ENCODE measurements around the gene ITPR1. TPM values are rescaled to one million over a fixed set of nuclear protein-coding genes. Genes with fewer than 3 reads are reported as not detected.

The ITPR1 gene
- total and polyA plus RNA-seq, 2 of the 4 experiments (the other 2 are of a cell fraction) = 1.8 to 5.7 TPM

DNA sequence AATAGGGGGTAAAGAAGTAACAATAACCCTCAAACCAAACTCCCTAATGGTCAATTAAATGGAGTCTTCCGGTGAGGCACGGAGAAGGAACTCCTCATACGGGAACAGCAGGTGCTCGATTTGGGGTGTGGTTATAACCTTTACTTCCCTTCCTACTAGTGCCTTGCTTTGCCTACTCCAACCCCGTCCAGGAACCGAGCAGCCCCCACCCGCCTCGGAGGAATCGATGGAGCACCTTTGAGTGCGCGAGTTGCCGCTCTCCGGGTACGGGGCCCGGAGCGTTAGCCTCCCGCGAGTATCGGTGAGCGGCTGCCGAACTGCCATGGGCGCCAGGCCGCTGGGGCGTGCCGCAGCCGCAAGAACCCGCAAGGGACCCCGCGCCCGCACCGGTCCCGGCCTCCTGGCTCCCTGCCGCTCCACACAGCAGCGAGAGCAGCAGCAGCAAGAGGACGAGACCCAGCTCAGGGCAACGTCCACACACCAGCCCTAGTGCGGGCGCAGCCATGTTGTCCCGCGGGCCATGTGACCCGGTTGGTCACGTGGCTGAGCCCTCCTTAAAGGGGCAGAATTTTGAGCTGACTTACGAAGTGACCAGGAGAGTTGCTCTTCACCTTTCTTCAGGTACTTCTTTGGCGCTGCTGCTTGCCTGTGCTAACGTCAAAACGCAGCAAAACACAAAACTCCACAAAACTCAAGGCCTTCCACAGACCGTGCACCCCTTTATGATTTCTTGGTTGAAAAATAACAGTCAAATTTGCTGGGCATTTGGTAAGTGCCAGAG lies 26.2 kb upstream of the ITPR1 start, which contains the start of gene SUMF1:
TSS of gene SUMF1 (minus strand) at position 529 of the 781 bp plus-strand sequence. CDS start at position 505, 24 bp downstream.
- Histone ChIP-seq H3K9ac (ENCODE audit: low read depth, low read length) (peak within 1 kb of the TSS; percentile 76), H2BK20ac (ENCODE audit: low read depth, low read length) (0 out of 2 replicates have a peak within 1 kb of the TSS, but pooled peaks have one; percentile 23), H3K4me3 (ENCODE audit: insufficient read depth, low read depth, low read length) (peak within 1 kb of the TSS; percentile 56), H3K56ac (ENCODE audit: extremely low read depth, insufficient read depth, low read length) (peak within 1 kb of the TSS; percentile 70), H3K27ac (ENCODE audit: insufficient read depth, low read length) (peak within 1 kb of the TSS; percentile 64), H4K91ac (ENCODE audit: insufficient read depth, low read depth, low read length) (peak within 1 kb of the TSS; percentile 80), H2AFZ (replicated peaks; ENCODE audit: low read length, poor library complexity) (peak within 1 kb of the TSS; percentile 96), H3K4ac (ENCODE audit: low read depth, low read length) (peak within 1 kb of the TSS; percentile 77), H3K4me2 (ENCODE audit: low read depth, low read length) (peak within 1 kb of the TSS; percentile 89), H2BK5ac (ENCODE audit: low read depth, low read length, poor library complexity, severe bottlenecking) (peak within 1 kb of the TSS; percentile 59), H4K8ac (ENCODE audit: low read depth in 2 of 2, low read length in 2 of 2) (peak within 1 kb of the TSS; percentile 95 to 99), H4K5ac (ENCODE audit: low read depth, low read length) (peak within 1 kb of the TSS; percentile 94), H3K18ac (ENCODE audit: low read depth, low read length) (peak within 1 kb of the TSS; percentile 50), H4K20me1 (ENCODE audit: insufficient read depth, low read length) (no peaks in the 10 kb centered on the region), H3K36me3 (ENCODE audit: control insufficient read depth, insufficient read depth, low read length) (no peaks in the 10 kb centered on the region), H2AK9ac (replicated peaks; ENCODE audit: low read depth, low read length, poor library complexity) (peak within 1 kb of the TSS; percentile 29), H3K23ac (ENCODE audit: low read depth, low read length) (0 out of 2 replicates have a peak within 1 kb of the TSS, but pooled peaks have one; percentile 25), H3K4me1 (ENCODE audit: control insufficient read depth, insufficient read depth, low read length) (no peaks in the 10 kb centered on the region), H2AK5ac (ENCODE audit: low read depth, low read length) (no peak within 1 kb of the TSS), H3K9me1 (ENCODE audit: insufficient read depth, low read length) (no peaks in the 10 kb centered on the region), H2BK120ac (ENCODE audit: low read depth, low read length) (peak within 1 kb of the TSS; percentile 48; the same call in 1 of the 2 replicates), H3K14ac (replicated peaks; ENCODE audit: low read depth, low read length) (peak within 1 kb of the TSS; percentile 43), H3K79me1 (ENCODE audit: low read depth in 1 of 2, low read length in 2 of 2) (peaks cover 6 to 7% of the 10 kb centered on the region in 2 experiments), H3K27me3 (ENCODE audit: control insufficient read depth, insufficient read depth, low read length) (peaks cover 6% of the 10 kb centered on the region; the same call in 1 of the 2 replicates), H3K9me3 (ENCODE audit: control insufficient read depth, insufficient read depth, low read length) (no peaks in the 10 kb centered on the region), H2BK15ac (ENCODE audit: low read depth, low read length) (peak within 1 kb of the TSS; percentile 31; the same call in 1 of the 3 replicates)
- peak; percentile 98 for ATAC-seq (ENCODE audit: low read depth)
- intact Hi-C loops (cut with micrococcal nuclease) = loop anchor here (2.0 kb wide), 1 partner anchor 26 kb away; the partner anchor contains the start of gene ITPR1
- ChIA-PET CTCF (no interaction called here), POLR2A (ENCODE audit: unreplicated experiment) (interaction anchor here (1.5 kb wide), 1 partner anchor 27 kb away, joined by 5 read pairs; the partner anchor contains the start of gene ITPR1)
- DNase-seq = peak; percentile 70
- WGBS, 2 experiments (ENCODE audit: extremely low coverage in 2 of 2, insufficient read length in 1 of 2) = 0% methylated on average over 34 of the region's 47 CpGs; no CpG with 5 or more reads in 1 of the 2 experiments
- no TSS peak for BruUV-seq (replicated peaks)
- dilution Hi-C loops (cut with HindIII; ENCODE audit: low sequenced_read_pairs, unreplicated experiment) = no loop called here
- in situ Hi-C loops (cut with MboI; ENCODE audit: low sequenced_read_pairs) = no loop called here
- TF ChIP-seq MAZ (IDR thresholded peaks at IDR 0.05; ENCODE audit: borderline replicate concordance, low read depth, low read length) = no peak
- peak; percentile 44; the same call in 1 of the 2 replicates for TF ChIP-seq FOS (IDR thresholded peaks at IDR 0.05; ENCODE audit: low read depth, low read length)
- no peak for TF ChIP-seq RAD21 (IDR thresholded peaks at IDR 0.05; ENCODE audit: low read length)
- no peak for TF ChIP-seq MAFK (IDR thresholded peaks at IDR 0.05; ENCODE audit: low read depth, low read length)
- peak; percentile 68 for TF ChIP-seq MXI1 (IDR thresholded peaks at IDR 0.05; ENCODE audit: borderline replicate concordance, low read depth, low read length)
- no peak for TF ChIP-seq SMC3 (IDR thresholded peaks at IDR 0.05; ENCODE audit: low read depth, low read length)
- no peak for TF ChIP-seq RFX5 (IDR thresholded peaks at IDR 0.05; ENCODE audit: low read depth, low read length)
- peak; percentile 71; the same call in 1 of the 2 replicates for TF ChIP-seq BHLHE40 (IDR thresholded peaks at IDR 0.05; ENCODE audit: low read depth, low read length)
- TF ChIP-seq, protein P1, sequence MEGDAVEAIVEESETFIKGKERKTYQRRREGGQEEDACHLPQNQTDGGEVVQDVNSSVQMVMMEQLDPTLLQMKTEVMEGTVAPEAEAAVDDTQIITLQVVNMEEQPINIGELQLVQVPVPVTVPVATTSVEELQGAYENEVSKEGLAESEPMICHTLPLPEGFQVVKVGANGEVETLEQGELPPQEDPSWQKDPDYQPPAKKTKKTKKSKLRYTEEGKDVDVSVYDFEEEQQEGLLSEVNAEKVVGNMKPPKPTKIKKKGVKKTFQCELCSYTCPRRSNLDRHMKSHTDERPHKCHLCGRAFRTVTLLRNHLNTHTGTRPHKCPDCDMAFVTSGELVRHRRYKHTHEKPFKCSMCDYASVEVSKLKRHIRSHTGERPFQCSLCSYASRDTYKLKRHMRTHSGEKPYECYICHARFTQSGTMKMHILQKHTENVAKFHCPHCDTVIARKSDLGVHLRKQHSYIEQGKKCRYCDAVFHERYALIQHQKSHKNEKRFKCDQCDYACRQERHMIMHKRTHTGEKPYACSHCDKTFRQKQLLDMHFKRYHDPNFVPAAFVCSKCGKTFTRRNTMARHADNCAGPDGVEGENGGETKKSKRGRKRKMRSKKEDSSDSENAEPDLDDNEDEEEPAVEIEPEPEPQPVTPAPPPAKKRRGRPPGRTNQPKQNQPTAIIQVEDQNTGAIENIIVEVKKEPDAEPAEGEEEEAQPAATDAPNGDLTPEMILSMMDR (conservative IDR thresholded peaks at IDR 0.05; ENCODE audit: low read depth, low read length) = no peak
- TF ChIP-seq CEBPB (IDR thresholded peaks at IDR 0.05; ENCODE audit: low read depth, low read length) = no peak
- TF ChIP-seq CHD1 (IDR thresholded peaks at IDR 0.05; ENCODE audit: low read depth, low read length) = no peak
- no peak for TF ChIP-seq NFE2L2 (IDR thresholded peaks at IDR 0.05; ENCODE audit: low read depth, low read length)
- no peak for TF ChIP-seq ELK1 (IDR thresholded peaks at IDR 0.05; ENCODE audit: borderline replicate concordance, low read depth, low read length)
- TF ChIP-seq POLR2A (IDR thresholded peaks at IDR 0.05; ENCODE audit: low read depth, low read length) = peak; percentile 80; the same call in 1 of the 2 replicates
